ENCODE measurements around the gene KRTAP10-1. TPM values are rescaled to one million over a fixed set of nuclear protein-coding genes. Genes with fewer than 3 reads are reported as not detected.

The KRTAP10-1 gene
- total RNA-seq, 1 experiment from 2014 or later, result not detected

GRCh38 chr21:44529503-44530125, 10.4 kb downstream of the KRTAP10-1 start:
- Mint-ChIP-seq H3K4me1 (peaks cover 2% of the 10 kb centered on the region; the same call in 1 of the 2 replicates), H3K9me3 (peaks cover 2% of the 10 kb centered on the region), H3K27ac (no peak overlapping the region), H3K27me3 (ENCODE audit: low read depth) (no peaks in the 10 kb centered on the region), H3K36me3 (0 out of 2 replicates have a peak, but pooled peaks cover under 1% of the 10 kb centered on the region), H3K4me3 (no peak overlapping the region)
- ChIA-PET POLR2A (no interaction called here), CTCF (no interaction called here)
- peak; percentile 11 for DNase-seq (ENCODE audit: low spot score)
- TF ChIP-seq, protein P1, sequence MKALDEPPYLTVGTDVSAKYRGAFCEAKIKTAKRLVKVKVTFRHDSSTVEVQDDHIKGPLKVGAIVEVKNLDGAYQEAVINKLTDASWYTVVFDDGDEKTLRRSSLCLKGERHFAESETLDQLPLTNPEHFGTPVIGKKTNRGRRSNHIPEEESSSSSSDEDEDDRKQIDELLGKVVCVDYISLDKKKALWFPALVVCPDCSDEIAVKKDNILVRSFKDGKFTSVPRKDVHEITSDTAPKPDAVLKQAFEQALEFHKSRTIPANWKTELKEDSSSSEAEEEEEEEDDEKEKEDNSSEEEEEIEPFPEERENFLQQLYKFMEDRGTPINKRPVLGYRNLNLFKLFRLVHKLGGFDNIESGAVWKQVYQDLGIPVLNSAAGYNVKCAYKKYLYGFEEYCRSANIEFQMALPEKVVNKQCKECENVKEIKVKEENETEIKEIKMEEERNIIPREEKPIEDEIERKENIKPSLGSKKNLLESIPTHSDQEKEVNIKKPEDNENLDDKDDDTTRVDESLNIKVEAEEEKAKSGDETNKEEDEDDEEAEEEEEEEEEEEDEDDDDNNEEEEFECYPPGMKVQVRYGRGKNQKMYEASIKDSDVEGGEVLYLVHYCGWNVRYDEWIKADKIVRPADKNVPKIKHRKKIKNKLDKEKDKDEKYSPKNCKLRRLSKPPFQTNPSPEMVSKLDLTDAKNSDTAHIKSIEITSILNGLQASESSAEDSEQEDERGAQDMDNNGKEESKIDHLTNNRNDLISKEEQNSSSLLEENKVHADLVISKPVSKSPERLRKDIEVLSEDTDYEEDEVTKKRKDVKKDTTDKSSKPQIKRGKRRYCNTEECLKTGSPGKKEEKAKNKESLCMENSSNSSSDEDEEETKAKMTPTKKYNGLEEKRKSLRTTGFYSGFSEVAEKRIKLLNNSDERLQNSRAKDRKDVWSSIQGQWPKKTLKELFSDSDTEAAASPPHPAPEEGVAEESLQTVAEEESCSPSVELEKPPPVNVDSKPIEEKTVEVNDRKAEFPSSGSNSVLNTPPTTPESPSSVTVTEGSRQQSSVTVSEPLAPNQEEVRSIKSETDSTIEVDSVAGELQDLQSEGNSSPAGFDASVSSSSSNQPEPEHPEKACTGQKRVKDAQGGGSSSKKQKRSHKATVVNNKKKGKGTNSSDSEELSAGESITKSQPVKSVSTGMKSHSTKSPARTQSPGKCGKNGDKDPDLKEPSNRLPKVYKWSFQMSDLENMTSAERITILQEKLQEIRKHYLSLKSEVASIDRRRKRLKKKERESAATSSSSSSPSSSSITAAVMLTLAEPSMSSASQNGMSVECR (CRISPR knock-in tag; IDR thresholded peaks at IDR 0.05; ENCODE audit: borderline replicate concordance), result no peak
- no peak for TF ChIP-seq AR (CRISPR knock-in tag; IDR thresholded peaks at IDR 0.05)
- TF ChIP-seq, protein P2, sequence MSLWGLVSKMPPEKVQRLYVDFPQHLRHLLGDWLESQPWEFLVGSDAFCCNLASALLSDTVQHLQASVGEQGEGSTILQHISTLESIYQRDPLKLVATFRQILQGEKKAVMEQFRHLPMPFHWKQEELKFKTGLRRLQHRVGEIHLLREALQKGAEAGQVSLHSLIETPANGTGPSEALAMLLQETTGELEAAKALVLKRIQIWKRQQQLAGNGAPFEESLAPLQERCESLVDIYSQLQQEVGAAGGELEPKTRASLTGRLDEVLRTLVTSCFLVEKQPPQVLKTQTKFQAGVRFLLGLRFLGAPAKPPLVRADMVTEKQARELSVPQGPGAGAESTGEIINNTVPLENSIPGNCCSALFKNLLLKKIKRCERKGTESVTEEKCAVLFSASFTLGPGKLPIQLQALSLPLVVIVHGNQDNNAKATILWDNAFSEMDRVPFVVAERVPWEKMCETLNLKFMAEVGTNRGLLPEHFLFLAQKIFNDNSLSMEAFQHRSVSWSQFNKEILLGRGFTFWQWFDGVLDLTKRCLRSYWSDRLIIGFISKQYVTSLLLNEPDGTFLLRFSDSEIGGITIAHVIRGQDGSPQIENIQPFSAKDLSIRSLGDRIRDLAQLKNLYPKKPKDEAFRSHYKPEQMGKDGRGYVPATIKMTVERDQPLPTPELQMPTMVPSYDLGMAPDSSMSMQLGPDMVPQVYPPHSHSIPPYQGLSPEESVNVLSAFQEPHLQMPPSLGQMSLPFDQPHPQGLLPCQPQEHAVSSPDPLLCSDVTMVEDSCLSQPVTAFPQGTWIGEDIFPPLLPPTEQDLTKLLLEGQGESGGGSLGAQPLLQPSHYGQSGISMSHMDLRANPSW (CRISPR knock-in tag; conservative IDR thresholded peaks at IDR 0.05; ENCODE audit: low read depth), result no peak
- TF ChIP-seq KAT7 (CRISPR knock-in tag; IDR thresholded peaks at IDR 0.05; ENCODE audit: borderline replicate concordance), result no peak
- TF ChIP-seq, protein P3, sequence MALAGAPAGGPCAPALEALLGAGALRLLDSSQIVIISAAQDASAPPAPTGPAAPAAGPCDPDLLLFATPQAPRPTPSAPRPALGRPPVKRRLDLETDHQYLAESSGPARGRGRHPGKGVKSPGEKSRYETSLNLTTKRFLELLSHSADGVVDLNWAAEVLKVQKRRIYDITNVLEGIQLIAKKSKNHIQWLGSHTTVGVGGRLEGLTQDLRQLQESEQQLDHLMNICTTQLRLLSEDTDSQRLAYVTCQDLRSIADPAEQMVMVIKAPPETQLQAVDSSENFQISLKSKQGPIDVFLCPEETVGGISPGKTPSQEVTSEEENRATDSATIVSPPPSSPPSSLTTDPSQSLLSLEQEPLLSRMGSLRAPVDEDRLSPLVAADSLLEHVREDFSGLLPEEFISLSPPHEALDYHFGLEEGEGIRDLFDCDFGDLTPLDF (CRISPR knock-in tag; IDR thresholded peaks at IDR 0.05), result no peak
- TF ChIP-seq, protein P4, sequence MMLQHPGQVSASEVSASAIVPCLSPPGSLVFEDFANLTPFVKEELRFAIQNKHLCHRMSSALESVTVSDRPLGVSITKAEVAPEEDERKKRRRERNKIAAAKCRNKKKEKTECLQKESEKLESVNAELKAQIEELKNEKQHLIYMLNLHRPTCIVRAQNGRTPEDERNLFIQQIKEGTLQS (CRISPR knock-in tag; conservative IDR thresholded peaks at IDR 0.05), result no peak
- TF ChIP-seq MXD4 (CRISPR knock-in tag; IDR thresholded peaks at IDR 0.05; ENCODE audit: borderline replicate concordance), result no peak
- TF ChIP-seq CREB1 (CRISPR knock-in tag; IDR thresholded peaks at IDR 0.05), result no peak
- no peak for TF ChIP-seq FOXP1 (CRISPR knock-in tag; IDR thresholded peaks at IDR 0.05; ENCODE audit: borderline replicate concordance)
- TF ChIP-seq, protein P5, sequence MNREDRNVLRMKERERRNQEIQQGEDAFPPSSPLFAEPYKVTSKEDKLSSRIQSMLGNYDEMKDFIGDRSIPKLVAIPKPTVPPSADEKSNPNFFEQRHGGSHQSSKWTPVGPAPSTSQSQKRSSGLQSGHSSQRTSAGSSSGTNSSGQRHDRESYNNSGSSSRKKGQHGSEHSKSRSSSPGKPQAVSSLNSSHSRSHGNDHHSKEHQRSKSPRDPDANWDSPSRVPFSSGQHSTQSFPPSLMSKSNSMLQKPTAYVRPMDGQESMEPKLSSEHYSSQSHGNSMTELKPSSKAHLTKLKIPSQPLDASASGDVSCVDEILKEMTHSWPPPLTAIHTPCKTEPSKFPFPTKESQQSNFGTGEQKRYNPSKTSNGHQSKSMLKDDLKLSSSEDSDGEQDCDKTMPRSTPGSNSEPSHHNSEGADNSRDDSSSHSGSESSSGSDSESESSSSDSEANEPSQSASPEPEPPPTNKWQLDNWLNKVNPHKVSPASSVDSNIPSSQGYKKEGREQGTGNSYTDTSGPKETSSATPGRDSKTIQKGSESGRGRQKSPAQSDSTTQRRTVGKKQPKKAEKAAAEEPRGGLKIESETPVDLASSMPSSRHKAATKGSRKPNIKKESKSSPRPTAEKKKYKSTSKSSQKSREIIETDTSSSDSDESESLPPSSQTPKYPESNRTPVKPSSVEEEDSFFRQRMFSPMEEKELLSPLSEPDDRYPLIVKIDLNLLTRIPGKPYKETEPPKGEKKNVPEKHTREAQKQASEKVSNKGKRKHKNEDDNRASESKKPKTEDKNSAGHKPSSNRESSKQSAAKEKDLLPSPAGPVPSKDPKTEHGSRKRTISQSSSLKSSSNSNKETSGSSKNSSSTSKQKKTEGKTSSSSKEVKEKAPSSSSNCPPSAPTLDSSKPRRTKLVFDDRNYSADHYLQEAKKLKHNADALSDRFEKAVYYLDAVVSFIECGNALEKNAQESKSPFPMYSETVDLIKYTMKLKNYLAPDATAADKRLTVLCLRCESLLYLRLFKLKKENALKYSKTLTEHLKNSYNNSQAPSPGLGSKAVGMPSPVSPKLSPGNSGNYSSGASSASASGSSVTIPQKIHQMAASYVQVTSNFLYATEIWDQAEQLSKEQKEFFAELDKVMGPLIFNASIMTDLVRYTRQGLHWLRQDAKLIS (CRISPR knock-in tag; IDR thresholded peaks at IDR 0.05; ENCODE audit: borderline replicate concordance), result no peak
- TF ChIP-seq NFATC4 (CRISPR knock-in tag; IDR thresholded peaks at IDR 0.05), result no peak
- no peak for TF ChIP-seq ZNF263 (CRISPR knock-in tag; IDR thresholded peaks at IDR 0.05; ENCODE audit: low read depth)
- no peak for TF ChIP-seq NR2C2 (CRISPR knock-in tag; IDR thresholded peaks at IDR 0.05)
- TF ChIP-seq NFYB (CRISPR knock-in tag; conservative IDR thresholded peaks at IDR 0.05; ENCODE audit: low read depth), result no peak
- TF ChIP-seq, protein P6, sequence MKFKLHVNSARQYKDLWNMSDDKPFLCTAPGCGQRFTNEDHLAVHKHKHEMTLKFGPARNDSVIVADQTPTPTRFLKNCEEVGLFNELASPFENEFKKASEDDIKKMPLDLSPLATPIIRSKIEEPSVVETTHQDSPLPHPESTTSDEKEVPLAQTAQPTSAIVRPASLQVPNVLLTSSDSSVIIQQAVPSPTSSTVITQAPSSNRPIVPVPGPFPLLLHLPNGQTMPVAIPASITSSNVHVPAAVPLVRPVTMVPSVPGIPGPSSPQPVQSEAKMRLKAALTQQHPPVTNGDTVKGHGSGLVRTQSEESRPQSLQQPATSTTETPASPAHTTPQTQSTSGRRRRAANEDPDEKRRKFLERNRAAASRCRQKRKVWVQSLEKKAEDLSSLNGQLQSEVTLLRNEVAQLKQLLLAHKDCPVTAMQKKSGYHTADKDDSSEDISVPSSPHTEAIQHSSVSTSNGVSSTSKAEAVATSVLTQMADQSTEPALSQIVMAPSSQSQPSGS (CRISPR knock-in tag; IDR thresholded peaks at IDR 0.05; ENCODE audit: borderline replicate concordance, low read depth), result no peak
- no peak for TF ChIP-seq ETV6 (CRISPR knock-in tag; IDR thresholded peaks at IDR 0.05)
- ATAC-seq, result no peak

Data from WTC11 (cell line).